A549 (cell line): ENCODE measurements around the gene MAB21L3. TPM values are rescaled to one million over a fixed set of nuclear protein-coding genes. Genes with fewer than 3 reads are reported as not detected.

Source experiments
- ATAC-seq, 2 experiments: fragments of 200-7000 bp in 1 of 2; fragments of >200 bp in 1 of 2; cut with Nextera tagmentation in 1 of 2; cut with Tn5 transposase in 1 of 2; 3 replicates each; pipeline versions ENCODE4 v1.8.0 to v1.9.1; 2018 to 2020; ENCODE audit warnings: mild to moderate bottlenecking in 1 of 2, moderate library complexity in 1 of 2
- CTCF ChIA-PET: fragments of 300-600 bp; sonication (Branson Sonifier 250); formaldehyde crosslinking; extraction: SDS; loops from one replicate; lab custom pipeline; 2021; ENCODE audit warnings: antibody characterized with exemption, inconsistent platforms; lab: Yijun Ruan, JAX
- POLR2A ChIA-PET: fragments of 350-600 bp; formaldehyde crosslinking; extraction: SDS; loops from one replicate; lab custom pipeline; 2021; ENCODE audit warnings: antibody characterized with exemption, inconsistent platforms; lab: Yijun Ruan, JAX
- DNase-seq, 2 experiments: peaks; one replicate each; pipeline versions ENCODE4 v3.0.0 to v3.0.0-alpha.2; 2011 to 2016; ENCODE audit warnings: low read depth in 1 of 2, low spot score in 1 of 2
- FAIRE-seq: peaks from 2 replicates; lab custom pipeline; 2011; peaks lifted over from hg19 to GRCh38; lab: Jason Lieb, UNC
- H3K27ac ChIP-seq, 2 experiments: fragments of >200 bp; sonication (Bioruptor Twin); formaldehyde crosslinking; 3 replicates each; pipeline ENCODE4 v1.5.1; 2016 to 2017
- H3K4me1 ChIP-seq: fragments of >200 bp; sonication (Bioruptor Twin); formaldehyde crosslinking; 3 replicates; pipeline ENCODE4 v1.6.1; 2016
- H3K4me2 ChIP-seq: fragments of >200 bp; sonication (Bioruptor Twin); formaldehyde crosslinking; 3 replicates; pipeline ENCODE4 v1.6.1; 2016
- H3K4me3 ChIP-seq: fragments of >200 bp; sonication (Bioruptor Twin); formaldehyde crosslinking; 3 replicates; pipeline ENCODE4 v1.5.1; 2016
- H3K9me3 ChIP-seq: fragments of >200 bp; sonication (Bioruptor Twin); formaldehyde crosslinking; 3 replicates; pipeline ENCODE4 v1.6.1; 2016
- ATOH8 ChIP-seq: fragments of 250-450 bp; sonication (Bioruptor Pico); IDR thresholded peaks from 2 replicates; pipeline ENCODE4 v1.5.0; 2020; ENCODE audit warnings: low read depth, mild to moderate bottlenecking, moderate library complexity
- BHLHE40 ChIP-seq: IDR thresholded peaks from 2 replicates; pipeline ENCODE4 v1.6.1; 2012; ENCODE audit warnings: low read depth, low read length, inconsistent platforms
- CBX2 ChIP-seq: fragments of 200-600 bp; sonication (generic); IDR thresholded peaks from 2 replicates; pipeline ENCODE4 v1.6.1; 2016; ENCODE audit warnings: low read depth, mild to moderate bottlenecking, borderline replicate concordance
- CBX8 ChIP-seq: fragments of 200-600 bp; sonication (generic); IDR thresholded peaks from 2 replicates; pipeline ENCODE4 v1.6.1; 2016
- CEBPB ChIP-seq, 2 experiments: fragments of >200 bp in 1 of 2; sonication (Bioruptor Twin) in 1 of 2; formaldehyde crosslinking in 1 of 2; IDR thresholded peaks; 2 replicates each; pipeline ENCODE4 v1.6.1; 2012 to 2016
- CTCF ChIP-seq: fragments of >200 bp; sonication (Bioruptor Twin); formaldehyde crosslinking; IDR thresholded peaks from 3 replicates; pipeline ENCODE4 v1.5.1; 2016
- ELK1 ChIP-seq: fragments of 150-350 bp; IDR thresholded peaks from 2 replicates; pipeline ENCODE4 v1.6.1; 2014; ENCODE audit warnings: low read depth, mild to moderate bottlenecking, low read length
- ESRRA ChIP-seq: fragments of 150-350 bp; IDR thresholded peaks from 2 replicates; pipeline ENCODE4 v1.6.1; 2014; ENCODE audit warnings: mild to moderate bottlenecking, low read length, borderline replicate concordance
- FOSL2 ChIP-seq, 2 experiments: fragments of 450-650 bp in 1 of 2; fragments of >200 bp in 1 of 2; sonication (Bioruptor Twin) in 1 of 2; formaldehyde crosslinking; IDR thresholded peaks; 2 replicates each; pipeline versions ENCODE4 v1.5.0 to v1.6.1; 2016 to 2020; ENCODE audit warnings: mild to moderate bottlenecking in 1 of 2, moderate library complexity in 1 of 2
- HES2 ChIP-seq: fragments of >200 bp; sonication (Bioruptor Twin); formaldehyde crosslinking; IDR thresholded peaks from 2 replicates; pipeline ENCODE4 v1.6.1; 2016
- HEYL ChIP-seq: fragments of 250-450 bp; sonication (Bioruptor Pico); IDR thresholded peaks from 2 replicates; pipeline ENCODE4 v1.8.0; 2021; ENCODE audit warnings: mild to moderate bottlenecking, moderate library complexity
- HOXB5 ChIP-seq: fragments of 250-450 bp; sonication (Bioruptor Pico); IDR thresholded peaks from 2 replicates; pipeline ENCODE4 v1.5.0; 2020; ENCODE audit warnings: mild to moderate bottlenecking, moderate library complexity
- JUNB ChIP-seq: fragments of >200 bp; sonication (Bioruptor Twin); formaldehyde crosslinking; IDR thresholded peaks from 2 replicates; pipeline ENCODE4 v1.6.1; 2016
- KDM1A ChIP-seq: fragments of 200-600 bp; sonication (generic); IDR thresholded peaks from 2 replicates; pipeline ENCODE4 v1.6.1; 2016; ENCODE audit warnings: low read depth, mild to moderate bottlenecking
- NPAS2 ChIP-seq: fragments of 250-450 bp; sonication (Bioruptor Pico); IDR thresholded peaks from 2 replicates; pipeline ENCODE4 v1.8.0; 2022; ENCODE audit warnings: mild to moderate bottlenecking, moderate library complexity, borderline replicate concordance
- NR3C1 ChIP-seq: fragments of >200 bp; sonication (Bioruptor Twin); formaldehyde crosslinking; IDR thresholded peaks from 3 replicates; pipeline ENCODE4 v1.6.1; 2017
- PBX3 ChIP-seq: IDR thresholded peaks from 2 replicates; pipeline ENCODE4 v1.6.1; 2012
- PHF8 ChIP-seq: fragments of 200-600 bp; sonication (generic); IDR thresholded peaks from 2 replicates; pipeline ENCODE4 v1.6.1; 2016; ENCODE audit warnings: low read depth, mild to moderate bottlenecking, antibody characterized with exemption, moderate library complexity, borderline replicate concordance
- POLR2A ChIP-seq: IDR thresholded peaks from 2 replicates; pipeline ENCODE4 v1.6.1; 2012; ENCODE audit warnings: mild to moderate bottlenecking, low read length
- RAD21 ChIP-seq, 2 experiments: fragments of >200 bp in 1 of 2; sonication (Bioruptor Twin) in 1 of 2; formaldehyde crosslinking in 1 of 2; IDR thresholded peaks in 1 of 2; conservative IDR thresholded peaks in 1 of 2; 2 replicates in 1 of 2; 3 replicates in 1 of 2; pipeline ENCODE4 v1.6.1; 2012 to 2018; ENCODE audit warnings: inconsistent platforms in 1 of 2
- RARB ChIP-seq: fragments of 250-450 bp; sonication (Bioruptor Pico); IDR thresholded peaks from 2 replicates; pipeline ENCODE4 v1.8.0; 2021; ENCODE audit warnings: mild to moderate bottlenecking, moderate library complexity
- RCOR1 ChIP-seq: fragments of 150-350 bp; IDR thresholded peaks from 2 replicates; pipeline ENCODE4 v1.6.1; 2014; ENCODE audit warnings: antibody characterized with exemption, low read length, low read depth
- RNF2 ChIP-seq: fragments of 200-600 bp; sonication (generic); IDR thresholded peaks from 2 replicates; pipeline ENCODE4 v1.6.1; 2016; ENCODE audit warnings: low read depth, mild to moderate bottlenecking, antibody characterized with exemption, moderate library complexity, borderline replicate concordance
- SMC3 ChIP-seq: fragments of >200 bp; sonication (Bioruptor Twin); formaldehyde crosslinking; IDR thresholded peaks from 3 replicates; pipeline ENCODE4 v1.6.1; 2018; ENCODE audit warnings: inconsistent platforms
- TFCP2L1 ChIP-seq: fragments of 250-450 bp; sonication (Bioruptor Pico); IDR thresholded peaks from 2 replicates; pipeline ENCODE4 v1.5.0; 2021; ENCODE audit warnings: mild to moderate bottlenecking
- TP53 ChIP-seq: fragments of 250-450 bp; sonication (Bioruptor Pico); IDR thresholded peaks from 2 replicates; pipeline ENCODE4 v1.5.0; 2021; ENCODE audit warnings: mild to moderate bottlenecking, moderate library complexity
- ZNF302 ChIP-seq: fragments of 250-450 bp; sonication (Bioruptor Pico); IDR thresholded peaks from 2 replicates; pipeline ENCODE4 v1.9.0; 2021; ENCODE audit warnings: inconsistent platforms, mild to moderate bottlenecking, moderate library complexity
- ZSCAN20 ChIP-seq: fragments of 250-450 bp; sonication (Bioruptor Pico); IDR thresholded peaks from 2 replicates; pipeline ENCODE4 v1.8.0; 2022; ENCODE audit warnings: mild to moderate bottlenecking, moderate library complexity
- WGBS: methylation state at CpG from one replicate; pipeline ENCODE4 v1.1.6; 2017; ENCODE audit errors: missing lambda C conversion rate; 5-methylcytosine and 5-hydroxymethylcytosine counted together
- polyA plus RNA-seq, 4 experiments: library from polyadenylated mRNA; depleted of rRNA in 3 of 4; stranded (reverse); fragments of >200 nt; fragmentation: RNase III in 1 of 4; extraction: RNeasy Plus Mini Kit Qiagen cat#74134 plus additional on column Dnase treatment in 1 of 4; gene quantifications; 2 replicates in 3 of 4; 3 replicates in 1 of 4; pipeline ENCODE4 v1.2.3, GENCODE V29; 2011 to 2017

The MAB21L3 gene
- polyA plus RNA-seq, 2 of the 4 experiments (the other 2 are of a cell fraction), result 0.03 to 0.09 TPM

- CTCF ChIA-PET, result interaction anchor here (0.6 to 7.9 kb wide), 16 partner anchors 9 to 347 kb away, joined by 3 to 73 read pairs (median 3); no protein-coding TSS in a partner anchor
- peak overlapping the region; percentile 79 for H3K4me2 ChIP-seq
- no peak for TF ChIP-seq ELK1
- TF ChIP-seq ESRRA, result no peak
- no peak for TF ChIP-seq ATOH8 (CRISPR knock-in tag)
- TF ChIP-seq TFCP2L1, result no peak
- TF ChIP-seq CBX8, result no peak
- no peak for TF ChIP-seq ZSCAN20 (CRISPR knock-in tag)
- TF ChIP-seq RNF2, result no peak
- no peak for TF ChIP-seq HES2
- no peak for TF ChIP-seq CEBPB (IDR thresholded peaks at IDR 0.05)
- peak; percentile 44 to 69 for TF ChIP-seq RAD21 (conservative IDR thresholded peaks at IDR 0.05 in 1 of 2, IDR thresholded peaks at IDR 0.05 in 1 of 2)
- TF ChIP-seq TP53 (CRISPR knock-in tag), result no peak
- TF ChIP-seq KDM1A, result no peak
- TF ChIP-seq SMC3, result peak; percentile 78
- no peak for TF ChIP-seq HEYL (CRISPR knock-in tag)
- peak; percentile 21; the same call in 1 of the 2 replicates for TF ChIP-seq POLR2A
- TF ChIP-seq RCOR1, result no peak
- TF ChIP-seq NPAS2 (CRISPR knock-in tag), result no peak
- no peak for TF ChIP-seq HOXB5 (CRISPR knock-in tag)
- TF ChIP-seq PBX3, result no peak
- TF ChIP-seq PHF8, result no peak
- no peak for TF ChIP-seq BHLHE40
- TF ChIP-seq NR3C1, result no peak
- no peak for TF ChIP-seq FOSL2 (IDR thresholded peaks at IDR 0.05)
- TF ChIP-seq FOSL2 (CRISPR knock-in tag; IDR thresholded peaks at IDR 0.05), result no peak
- TF ChIP-seq JUNB, result no peak
- peak; percentile 75 for TF ChIP-seq CTCF
- no peak for TF ChIP-seq ZNF302 (CRISPR knock-in tag)
- TF ChIP-seq CBX2, result no peak
- TF ChIP-seq RARB, result no peak
- H3K4me1 ChIP-seq, result peaks cover 10% of the 10 kb centered on the region
- ATAC-seq (peak; percentile 98 to 100), FAIRE-seq (no peak), DNase-seq (peak; percentile 54 to 77)
- H3K4me3 ChIP-seq, result peak overlapping the region; percentile 43
- H3K9me3 ChIP-seq, result no peaks in the 10 kb centered on the region
- 40% methylated on average over 6 of the region's 46 CpGs for WGBS
- H3K27ac ChIP-seq, result peak overlapping the region; percentile 80 to 93
- POLR2A ChIA-PET, result no interaction called here
Measured at GRCh38 chr1:116151739-116152576, 40.8 kb downstream of the MAB21L3 start.
